Urinary bladder (tissue), 4 donors: Measurements from ENCODE around the gene DENND2A. TPM values are rescaled to one million over a fixed set of nuclear protein-coding genes. Genes with fewer than 3 reads are reported as not detected.
"Not testable (repeated sequence)": the region's sequence is repeated elsewhere in the genome, so short reads cannot be mapped to it uniquely, and the experiment has no call there.

Experiments
- DNase-seq: peaks from one replicate; pipeline ENCODE4 v3.0.0-alpha.2; 2015; ENCODE audit errors: extremely low spot score
- H3K27ac ChIP-seq: one replicate; pipeline ENCODE4 v1.5.1; 2013; ENCODE audit warnings: low read depth, mild to moderate bottlenecking, moderate library complexity
- H3K36me3 ChIP-seq: one replicate; pipeline ENCODE4 v1.6.1; 2013; ENCODE audit warnings: mild to moderate bottlenecking, moderate library complexity; ENCODE audit not compliant: insufficient read depth
- H3K4me1 ChIP-seq: one replicate; pipeline ENCODE4 v1.6.1; 2013; ENCODE audit warnings: mild to moderate bottlenecking, moderate library complexity; ENCODE audit not compliant: insufficient read depth
- H3K4me3 ChIP-seq: one replicate; pipeline ENCODE4 v1.5.1; 2013; ENCODE audit warnings: low read depth, low read length
- WGBS: extraction: QIAGEN DNeasy Blood & Tissue Kit; methylation state at CpG from one replicate; pipeline ENCODE4 v1.1.7; 2013; 5-methylcytosine and 5-hydroxymethylcytosine counted together
- polyA plus RNA-seq: library from polyadenylated mRNA; stranded (reverse); fragments of 200-250 nt; gene quantifications from one replicate; pipeline ENCODE4 v1.2.3, GENCODE V29; 2013
- total RNA-seq: library from RNA; depleted of rRNA; stranded (reverse); fragments of >200 nt; gene quantifications from one replicate; pipeline ENCODE4 v1.2.3, GENCODE V29; 2014
- donor health status: healthy with polysubstance abuse.
- donor health status: healthy.

The DENND2A gene
- total and polyA plus RNA-seq, 2 donors: 16.9 to 34.4 TPM

DNA sequence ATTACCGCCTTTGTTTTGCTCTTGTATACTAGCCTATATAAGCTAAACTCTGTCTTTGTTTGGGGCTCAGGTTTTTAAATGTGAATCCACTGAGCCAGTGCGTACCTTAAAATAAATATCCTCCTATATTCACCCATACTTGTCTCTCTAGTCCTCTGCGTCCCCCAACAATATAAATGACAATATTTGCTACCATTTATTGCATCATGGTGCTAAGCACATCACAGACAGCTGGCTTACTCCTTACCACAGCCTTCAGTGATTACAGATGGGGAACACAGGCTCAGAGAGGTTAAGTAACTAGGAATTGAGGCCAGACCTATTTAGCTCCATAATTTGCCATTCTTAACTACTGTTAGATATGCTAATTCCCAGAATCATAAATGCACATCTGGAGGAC is 28.7 kb upstream of the DENND2A start:
- 90% methylated on average over 3 of the region's 3 CpGs for WGBS
- no peak for DNase-seq
- H3K27ac ChIP-seq: no peak overlapping the region

DNA sequence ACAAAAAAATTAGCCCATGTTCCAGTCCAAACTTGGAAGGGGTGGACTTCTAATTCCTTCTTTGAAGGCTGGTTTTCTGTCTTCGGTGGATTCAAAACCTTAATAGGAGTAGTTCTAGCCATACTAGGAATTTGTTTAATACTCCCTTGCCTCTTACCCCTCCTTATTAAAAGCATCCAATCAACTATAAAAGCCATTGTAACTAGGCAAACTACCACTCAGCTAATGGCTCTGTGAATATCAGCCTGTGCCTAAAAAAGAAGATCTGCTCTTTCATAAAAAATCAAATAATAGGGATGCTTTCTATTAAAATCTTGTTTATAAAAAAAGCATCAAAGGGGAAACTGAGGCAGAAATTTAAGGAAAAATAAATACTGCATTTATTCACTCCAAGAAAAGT is 28.0 kb upstream of the DENND2A start:
- 64% methylated on average over 1 of the region's 1 CpG for WGBS
- no peak overlapping the region for H3K4me3 ChIP-seq
- H3K27ac ChIP-seq: no peak overlapping the region
- no peaks in the 10 kb centered on the region for H3K4me1 ChIP-seq
- DNase-seq: no peak
- no peaks in the 10 kb centered on the region for H3K36me3 ChIP-seq

More for the DNA sequence above, 28.7 kb upstream of the DENND2A start:
- H3K4me3 ChIP-seq: no peak overlapping the region
- H3K4me1 ChIP-seq: no peaks in the 10 kb centered on the region
- no peaks in the 10 kb centered on the region for H3K36me3 ChIP-seq

DNA sequence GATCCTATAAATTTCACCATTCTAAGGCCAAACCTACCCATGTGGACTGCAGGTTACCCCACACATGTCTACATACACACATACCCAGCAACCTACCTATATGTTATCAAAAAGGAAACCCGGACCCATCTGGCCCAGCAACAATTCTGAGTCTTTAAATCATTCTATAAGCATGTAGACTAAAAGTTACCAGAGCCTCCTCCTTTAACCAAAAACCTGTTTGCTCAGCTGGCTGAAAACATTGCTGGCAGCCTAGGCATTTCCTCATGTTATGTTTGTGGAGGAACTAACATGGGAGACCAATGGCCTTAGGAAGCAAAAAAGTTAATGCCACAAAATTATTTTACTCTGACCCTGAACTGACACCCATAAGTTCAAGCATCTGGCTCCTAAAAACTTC is 26.9 kb upstream of the DENND2A start:
- DNase-seq: no peak
- H3K4me3 ChIP-seq: no peak overlapping the region
- 69% methylated on average over 1 of the region's 1 CpG for WGBS
- no peak overlapping the region for H3K27ac ChIP-seq
- H3K36me3 ChIP-seq: no peaks in the 10 kb centered on the region
- H3K4me1 ChIP-seq: no peaks in the 10 kb centered on the region

DNA sequence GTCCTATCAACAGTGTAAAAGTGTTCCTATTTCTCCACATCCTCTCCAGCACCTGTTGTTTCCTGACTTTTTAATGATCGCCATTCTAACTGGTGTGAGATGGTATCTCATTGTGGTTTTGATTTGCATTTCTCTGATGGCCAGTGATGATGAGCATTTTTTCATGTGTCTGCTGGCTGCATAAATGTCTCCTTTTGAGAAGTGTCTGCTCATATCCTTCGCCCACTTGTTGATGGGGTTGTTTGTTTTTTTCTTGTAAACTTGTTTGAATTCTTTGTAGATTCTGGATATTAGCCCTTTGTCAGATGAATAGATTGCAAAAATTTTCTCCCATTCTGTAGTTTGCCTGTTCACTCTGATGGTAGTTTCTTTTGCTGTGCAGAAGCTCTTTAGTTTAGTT is 22.3 kb upstream of the DENND2A start:
- WGBS: 93% methylated on average over 1 of the region's 2 CpGs

DNA sequence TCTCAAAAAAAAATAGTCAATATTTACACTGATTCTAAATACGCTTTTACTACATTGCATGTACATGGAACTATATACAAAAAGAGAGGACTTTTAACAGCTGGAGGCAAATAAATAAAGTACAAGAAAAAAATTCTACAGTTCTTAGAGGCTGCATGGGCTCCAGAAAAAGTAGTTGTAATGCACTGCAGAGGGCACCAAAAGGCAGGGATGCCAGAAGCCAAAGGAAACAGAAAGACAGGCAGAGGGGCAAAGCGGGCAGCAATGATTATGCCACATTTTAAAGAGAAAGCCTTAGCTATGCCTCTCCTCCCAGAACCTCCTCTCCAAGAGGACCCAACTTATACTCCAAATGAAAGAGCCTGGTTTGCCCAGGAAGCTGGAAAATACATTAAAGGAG is 20.5 kb upstream of the DENND2A start:
- WGBS: 35% methylated on average over 2 of the region's 2 CpGs
- H3K4me3 ChIP-seq: no peak overlapping the region

More for the DNA sequence above, 22.3 kb upstream of the DENND2A start:
- not testable (repeated sequence) for H3K36me3 ChIP-seq, H3K4me3 ChIP-seq, DNase-seq, H3K4me1 ChIP-seq, H3K27ac ChIP-seq

DNA sequence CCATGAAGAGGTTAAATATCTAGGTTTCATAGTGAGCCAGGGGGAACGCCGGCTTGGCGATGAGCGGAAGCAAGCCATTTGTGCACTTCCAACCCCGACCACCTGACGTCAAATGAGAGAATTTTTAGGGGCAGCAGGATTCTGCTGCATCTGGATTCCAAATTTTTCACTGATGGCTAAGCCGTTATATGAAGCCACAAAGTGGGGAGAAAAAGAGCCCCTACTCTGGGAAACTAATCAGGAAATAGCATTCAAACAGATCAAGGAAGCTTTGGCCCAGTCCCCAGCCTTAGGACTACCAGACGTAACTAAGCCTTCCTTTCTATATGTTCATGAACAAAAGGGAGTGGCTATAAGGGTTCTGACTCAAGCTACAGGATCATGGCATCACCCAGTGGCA is 19.2 kb upstream of the DENND2A start:
- 45% methylated on average over 8 of the region's 8 CpGs for WGBS
- no peaks in the 10 kb centered on the region for H3K36me3 ChIP-seq
- no peak overlapping the region for H3K27ac ChIP-seq
- H3K4me3 ChIP-seq: no peak overlapping the region
- H3K4me1 ChIP-seq: no peaks in the 10 kb centered on the region
- no peak for DNase-seq

More for the DNA sequence above, 20.5 kb upstream of the DENND2A start:
- no peaks in the 10 kb centered on the region for H3K36me3 ChIP-seq
- DNase-seq: no peak
- H3K27ac ChIP-seq: no peak overlapping the region
- no peaks in the 10 kb centered on the region for H3K4me1 ChIP-seq

DNA sequence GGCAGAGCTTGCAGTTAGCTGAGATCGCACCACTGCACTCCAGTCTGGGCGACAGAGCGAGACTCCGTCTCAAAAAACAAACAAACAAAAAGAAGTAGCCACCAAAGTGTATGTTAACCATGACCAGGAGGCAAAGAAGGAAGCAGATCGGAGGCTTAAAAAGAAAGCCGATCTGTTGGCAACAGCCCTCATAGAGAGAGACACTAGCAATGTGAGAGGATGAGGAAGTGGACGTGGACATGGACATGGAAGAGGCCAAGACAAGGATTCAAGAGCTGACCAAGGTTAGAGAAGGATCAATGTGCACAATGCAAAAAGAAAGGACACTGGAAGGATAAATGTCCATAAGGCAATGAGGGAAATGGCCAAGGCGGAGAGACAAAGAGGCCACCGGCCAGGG is 17.3 kb upstream of the DENND2A start:
- WGBS: 89% methylated on average over 9 of the region's 9 CpGs
- Histone ChIP-seq H3K36me3 (no peaks in the 10 kb centered on the region), H3K27ac (no peak overlapping the region), H3K4me1 (no peaks in the 10 kb centered on the region), H3K4me3 (no peak overlapping the region)
- DNase-seq: no peak

DNA sequence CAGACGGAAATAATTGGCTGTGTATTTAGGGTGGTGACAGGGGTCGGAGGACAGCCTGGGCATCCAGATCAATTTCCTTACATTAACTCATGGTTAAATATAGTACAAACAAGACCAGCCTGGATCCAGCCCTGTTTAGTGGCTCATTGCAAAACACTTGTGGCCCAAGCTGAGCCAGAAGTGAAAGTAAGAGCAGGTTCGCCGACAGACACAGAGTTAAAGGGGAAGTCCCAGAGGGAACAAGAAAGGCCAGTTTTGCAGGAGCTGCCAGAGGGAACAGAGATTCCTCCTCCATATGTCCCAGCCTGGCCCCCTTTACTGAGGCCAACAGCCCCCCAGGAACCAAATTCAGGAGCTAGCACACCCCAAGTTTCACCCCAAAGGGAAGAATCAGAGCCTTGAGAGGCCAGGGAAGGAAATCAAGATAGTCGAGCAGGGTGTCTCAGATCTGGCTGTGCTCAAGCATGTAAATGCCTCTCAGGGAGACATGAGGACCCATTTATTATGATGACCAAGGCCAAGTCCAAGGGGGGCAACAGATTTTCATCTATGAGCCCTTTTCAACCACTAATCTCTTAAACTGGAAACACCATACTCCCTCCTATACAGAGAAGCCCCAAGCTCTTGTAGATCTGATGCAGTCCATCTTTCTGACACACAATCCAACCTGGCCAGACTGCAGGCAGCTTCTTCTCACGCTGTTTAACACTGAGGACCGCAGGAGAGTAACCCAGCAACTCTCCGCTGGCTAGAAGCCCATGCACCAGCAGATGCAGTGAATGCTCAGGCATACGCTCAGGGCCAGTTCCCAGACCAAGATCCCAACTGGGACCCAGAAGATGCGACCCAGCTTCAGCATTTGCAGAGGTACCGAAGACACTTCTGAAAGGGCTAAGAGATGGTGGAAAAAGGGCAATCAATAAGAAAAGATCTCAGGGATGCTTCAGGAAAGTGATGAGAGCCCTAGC is 16.2 kb upstream of the DENND2A start:
- no peaks in the 10 kb centered on the region for H3K36me3 ChIP-seq
- WGBS: 58% methylated on average over 11 of the region's 11 CpGs
- no peak overlapping the region for H3K4me3 ChIP-seq
- peak overlapping the region; percentile 14 for H3K27ac ChIP-seq
- H3K4me1 ChIP-seq: no peaks in the 10 kb centered on the region
- DNase-seq: no peak

DNA sequence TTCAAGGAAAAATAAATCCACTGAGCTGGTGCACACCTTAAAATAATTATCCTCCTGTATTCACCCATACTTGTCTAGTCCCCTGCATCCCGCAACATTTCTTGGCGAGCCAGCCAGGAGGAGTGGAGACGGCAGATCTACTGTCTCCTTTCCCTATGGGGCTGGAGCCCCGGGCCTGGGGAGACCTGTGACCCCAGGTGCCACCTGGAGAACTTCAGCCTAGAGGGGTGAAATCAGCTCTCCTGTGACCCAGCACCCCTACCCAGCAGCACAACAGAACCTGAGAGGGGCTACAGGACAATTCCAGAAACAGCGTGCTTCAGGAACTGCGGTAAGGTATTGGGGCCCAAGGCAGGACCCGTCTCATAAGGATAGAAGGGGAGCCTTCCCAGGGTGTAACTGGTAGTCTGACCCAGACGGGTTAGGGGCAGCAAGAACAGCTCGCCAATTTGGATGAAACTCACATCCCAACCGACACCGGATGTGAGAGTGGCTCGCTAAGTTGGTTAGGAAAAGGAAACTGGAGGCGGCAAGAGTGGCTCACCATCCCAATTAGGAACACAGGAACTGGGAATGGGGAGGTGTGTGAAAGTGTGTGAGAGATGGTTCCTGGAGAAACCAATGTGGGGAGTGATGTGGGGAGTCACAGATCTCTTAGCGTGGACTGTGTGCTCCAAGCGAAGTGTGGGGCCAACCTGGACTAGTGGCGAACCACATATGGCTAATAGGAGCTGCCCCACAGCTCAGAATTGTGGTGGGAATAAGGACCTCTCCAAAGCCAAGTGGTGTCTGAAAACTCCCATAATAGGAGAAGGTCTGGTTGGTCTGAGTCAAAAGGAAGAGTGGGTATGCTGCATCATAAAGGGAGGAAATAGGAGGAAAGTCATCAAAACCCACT is 15.1 kb upstream of the DENND2A start:
- 90% methylated on average over 16 of the region's 16 CpGs for WGBS
- H3K4me1 ChIP-seq: no peaks in the 10 kb centered on the region
- no peak overlapping the region for H3K4me3 ChIP-seq
- no peaks in the 10 kb centered on the region for H3K36me3 ChIP-seq
- no peak for DNase-seq
- H3K27ac ChIP-seq: peak overlapping the region; percentile 39

DNA sequence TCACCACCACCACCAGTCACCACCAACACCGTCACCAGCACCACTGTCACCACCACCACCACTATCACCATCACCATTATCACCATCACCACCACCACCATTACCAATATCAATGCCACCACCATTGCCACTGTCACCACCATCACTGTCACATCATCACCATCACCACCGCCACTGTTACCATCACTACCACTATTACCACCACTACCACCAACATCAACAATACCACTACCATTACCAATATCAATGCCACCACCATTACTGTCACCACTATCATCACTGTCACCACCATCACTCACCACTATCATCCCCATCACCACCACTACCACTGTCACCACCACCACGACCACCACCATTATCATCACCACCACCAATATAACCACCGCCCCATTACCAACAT is 14.0 kb upstream of the DENND2A start:
- H3K4me3 ChIP-seq: no peak overlapping the region
- WGBS: 96% methylated on average over 4 of the region's 4 CpGs
- no peak overlapping the region for H3K27ac ChIP-seq
- no peaks in the 10 kb centered on the region for H3K36me3 ChIP-seq
- no peak for DNase-seq
- no peaks in the 10 kb centered on the region for H3K4me1 ChIP-seq

DNA sequence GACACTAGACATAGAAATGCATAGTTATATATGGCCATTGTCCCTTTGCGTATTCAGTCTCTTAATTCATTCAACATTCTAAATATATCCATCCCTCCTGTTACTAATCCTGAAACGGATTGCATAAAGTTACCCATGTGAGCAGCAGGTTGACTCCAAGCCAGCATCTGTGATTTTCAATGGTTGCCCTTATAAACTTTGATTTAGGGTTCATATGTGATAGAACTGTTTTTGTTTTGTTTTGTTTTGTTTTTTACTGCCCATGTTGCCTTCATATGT is 13.4 kb upstream of the DENND2A start:
- H3K27ac ChIP-seq: no peak overlapping the region
- H3K4me1 ChIP-seq: no peaks in the 10 kb centered on the region
- 53% methylated on average over 2 of the region's 2 CpGs for WGBS

DNA sequence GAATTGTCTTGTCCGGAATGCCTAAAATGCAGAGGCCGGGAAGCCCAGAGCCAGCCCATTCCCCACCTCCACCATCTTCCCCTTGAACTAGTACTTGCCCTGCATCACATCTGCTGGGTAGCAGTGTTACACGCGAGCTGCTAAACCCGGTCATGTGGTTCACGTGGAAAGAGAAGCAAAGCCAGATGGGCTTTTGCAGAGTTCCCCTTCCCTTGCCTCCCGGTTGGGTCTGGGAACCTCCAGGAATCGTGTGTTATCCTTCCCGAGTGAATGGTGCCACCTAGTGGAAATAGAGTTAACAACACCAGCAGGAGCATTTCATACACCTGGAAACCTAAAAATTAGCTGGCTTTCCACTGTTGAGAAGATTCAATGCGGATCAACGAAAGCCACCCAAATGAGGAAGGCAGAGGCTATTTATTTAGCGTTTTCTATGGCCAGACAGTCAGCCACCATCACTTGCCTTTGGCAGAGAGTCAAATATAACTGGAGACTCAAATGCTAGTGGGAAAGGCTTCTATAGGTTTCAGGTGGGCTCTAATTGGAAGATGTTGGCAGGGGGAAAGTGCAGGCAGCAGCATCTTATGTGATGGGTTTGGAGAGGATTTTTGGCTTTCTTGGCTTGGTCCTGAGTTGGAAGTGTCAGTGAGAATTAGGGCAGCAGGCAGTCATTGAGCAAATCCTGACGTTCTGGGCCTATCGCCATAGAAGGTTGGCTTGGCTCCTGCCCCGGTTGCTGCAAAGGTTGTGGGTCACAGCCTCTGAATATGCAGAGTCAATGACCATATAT is 12.9 kb upstream of the DENND2A start:
- no peak overlapping the region for H3K4me3 ChIP-seq
- WGBS: 15% methylated on average over 15 of the region's 15 CpGs
- H3K36me3 ChIP-seq: no peaks in the 10 kb centered on the region
- H3K27ac ChIP-seq: no peak overlapping the region
- DNase-seq: no peak
- H3K4me1 ChIP-seq: no peaks in the 10 kb centered on the region

More for the DNA sequence above, 13.4 kb upstream of the DENND2A start:
- no peak for DNase-seq
- Histone ChIP-seq H3K36me3 (no peaks in the 10 kb centered on the region), H3K4me3 (no peak overlapping the region)

DNA sequence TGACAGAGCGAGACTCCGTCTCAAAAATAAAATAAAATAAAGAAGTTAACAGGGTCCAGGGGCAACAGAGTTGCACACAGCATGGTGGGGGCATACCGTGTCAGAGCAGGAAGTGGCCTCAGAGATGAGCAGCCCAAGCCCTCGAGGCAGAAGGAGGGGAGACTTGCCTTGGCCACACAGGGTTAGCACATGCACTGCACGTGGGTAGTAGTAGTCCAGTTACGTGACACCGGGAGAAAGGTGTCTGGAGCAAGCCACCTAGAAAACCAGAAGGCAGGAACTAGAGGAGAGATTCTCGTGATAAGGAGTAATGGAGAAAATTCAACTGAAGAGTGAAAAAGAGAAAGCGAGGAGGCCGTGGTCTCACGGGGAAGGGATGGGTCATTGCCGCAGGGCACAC is 9.8 kb upstream of the DENND2A start:
- H3K4me3 ChIP-seq: no peak overlapping the region
- H3K4me1 ChIP-seq: no peaks in the 10 kb centered on the region
- DNase-seq: no peak
- 85% methylated on average over 12 of the region's 12 CpGs for WGBS
- no peak overlapping the region for H3K27ac ChIP-seq
- no peaks in the 10 kb centered on the region for H3K36me3 ChIP-seq
